ENCODE measurements around the gene ABCA12.

The ABCA12 gene

GRCh38 chr2:215144106-215144875 is 5.9 kb upstream of the ABCA12 start:
- Histone ChIP-seq H3K27me3 (ENCODE audit: low read depth) (no peaks in the 10 kb centered on the region), H3K4me3 (no peak overlapping the region), H3K9me3 (no peaks in the 10 kb centered on the region), H3K36me3 (replicated peaks) (no peaks in the 10 kb centered on the region), H3K4me1 (no peaks in the 10 kb centered on the region)
- DNase-seq (ENCODE audit: low spot score in 2 of 2): no peak
- in situ Hi-C loops (cut with MboI; ENCODE audit: low sequenced_read_pairs): no loop called here

- no peak for DNase-seq (ENCODE audit: low spot score in 2 of 2)
- in situ Hi-C loops (cut with MboI; ENCODE audit: low sequenced_read_pairs): no loop called here
These were observed 5.0 kb upstream of the ABCA12 start for GRCh38 chr2:215143458-215143857.

GRCh38 chr2:215141706-215142105 is 3.3 kb upstream of the ABCA12 start:
- H3K36me3 ChIP-seq (replicated peaks): no peaks in the 10 kb centered on the region

More at GRCh38 chr2:215143458-215143857, 5.0 kb upstream of the ABCA12 start:
- H3K4me1 ChIP-seq: no peaks in the 10 kb centered on the region
- no peaks in the 10 kb centered on the region for H3K9me3 ChIP-seq
- no peaks in the 10 kb centered on the region for H3K36me3 ChIP-seq (replicated peaks)
- H3K4me3 ChIP-seq: no peak overlapping the region
- H3K27me3 ChIP-seq (ENCODE audit: low read depth): no peaks in the 10 kb centered on the region

GRCh38 chr2:215140166-215140707 is 1.8 kb upstream of the ABCA12 start:
- no peak overlapping the region for H3K4me3 ChIP-seq
- in situ Hi-C loops (cut with MboI; ENCODE audit: low sequenced_read_pairs): no loop called here
- H3K27me3 ChIP-seq (ENCODE audit: low read depth): no peaks in the 10 kb centered on the region
- no peaks in the 10 kb centered on the region for H3K9me3 ChIP-seq
- H3K36me3 ChIP-seq (replicated peaks): no peaks in the 10 kb centered on the region
- no peak for DNase-seq (ENCODE audit: low spot score in 2 of 2)
- no peaks in the 10 kb centered on the region for H3K4me1 ChIP-seq

More at GRCh38 chr2:215141706-215142105, 3.3 kb upstream of the ABCA12 start:
- in situ Hi-C loops (cut with MboI; ENCODE audit: low sequenced_read_pairs): no loop called here
- H3K4me1 ChIP-seq: no peaks in the 10 kb centered on the region
- no peak overlapping the region for H3K4me3 ChIP-seq
- DNase-seq (ENCODE audit: low spot score in 2 of 2): no peak
- no peaks in the 10 kb centered on the region for H3K27me3 ChIP-seq (ENCODE audit: low read depth)
- H3K9me3 ChIP-seq: no peaks in the 10 kb centered on the region

GRCh38 chr2:215137741-215138340 is 585 bp downstream of the ABCA12 start:
- H3K4me3 ChIP-seq: no peak overlapping the region
- in situ Hi-C loops (cut with MboI; ENCODE audit: low sequenced_read_pairs): no loop called here
- no peaks in the 10 kb centered on the region for H3K36me3 ChIP-seq (replicated peaks)

GRCh38 chr2:215137329-215137686 is 1.1 kb downstream of the ABCA12 start:
- Histone ChIP-seq H3K4me1 (no peaks in the 10 kb centered on the region), H3K9me3 (no peaks in the 10 kb centered on the region), H3K4me3 (no peak overlapping the region), H3K27me3 (ENCODE audit: low read depth) (no peaks in the 10 kb centered on the region), H3K36me3 (replicated peaks) (no peaks in the 10 kb centered on the region)
- in situ Hi-C loops (cut with MboI; ENCODE audit: low sequenced_read_pairs): no loop called here
- no peak for DNase-seq (ENCODE audit: low spot score in 2 of 2)

More at GRCh38 chr2:215137741-215138340, 585 bp downstream of the ABCA12 start:
- Histone ChIP-seq H3K9me3 (no peaks in the 10 kb centered on the region), H3K4me1 (no peaks in the 10 kb centered on the region), H3K27me3 (ENCODE audit: low read depth) (no peaks in the 10 kb centered on the region)
- no peak for DNase-seq (ENCODE audit: low spot score in 2 of 2)

GRCh38 chr2:215136669-215137328 is 1.6 kb downstream of the ABCA12 start:
- H3K4me1 ChIP-seq: no peaks in the 10 kb centered on the region
- no peaks in the 10 kb centered on the region for H3K27me3 ChIP-seq (ENCODE audit: low read depth)
- DNase-seq (ENCODE audit: low spot score in 2 of 2): no peak
- no peak overlapping the region for H3K4me3 ChIP-seq
- no peaks in the 10 kb centered on the region for H3K36me3 ChIP-seq (replicated peaks)
- H3K9me3 ChIP-seq: no peaks in the 10 kb centered on the region
- in situ Hi-C loops (cut with MboI; ENCODE audit: low sequenced_read_pairs): no loop called here

- in situ Hi-C loops (cut with MboI; ENCODE audit: low sequenced_read_pairs): no loop called here
- H3K4me1 ChIP-seq: no peaks in the 10 kb centered on the region
- H3K4me3 ChIP-seq: no peak overlapping the region
- no peaks in the 10 kb centered on the region for H3K9me3 ChIP-seq
- no peak for DNase-seq (ENCODE audit: low spot score in 2 of 2)
- no peaks in the 10 kb centered on the region for H3K36me3 ChIP-seq (replicated peaks)
- H3K27me3 ChIP-seq (ENCODE audit: low read depth): no peaks in the 10 kb centered on the region
These were observed 18.0 kb downstream of the ABCA12 start for GRCh38 chr2:215120401-215120800.

- no peaks in the 10 kb centered on the region for H3K36me3 ChIP-seq (replicated peaks)
- H3K4me3 ChIP-seq: no peak overlapping the region
- no peaks in the 10 kb centered on the region for H3K27me3 ChIP-seq (ENCODE audit: low read depth)
- H3K9me3 ChIP-seq: no peaks in the 10 kb centered on the region
- no peak for DNase-seq (ENCODE audit: low spot score in 2 of 2)
- in situ Hi-C loops (cut with MboI; ENCODE audit: low sequenced_read_pairs): no loop called here
- H3K4me1 ChIP-seq: no peaks in the 10 kb centered on the region
These were observed 18.6 kb downstream of the ABCA12 start for GRCh38 chr2:215119847-215120246.

GRCh38 chr2:215110918-215111317 is 27.5 kb downstream of the ABCA12 start:
- Histone ChIP-seq H3K4me1 (no peaks in the 10 kb centered on the region), H3K9me3 (no peaks in the 10 kb centered on the region), H3K36me3 (replicated peaks) (no peaks in the 10 kb centered on the region), H3K27me3 (ENCODE audit: low read depth) (no peaks in the 10 kb centered on the region), H3K4me3 (no peak overlapping the region)
- peak; percentile 16 to 33 for DNase-seq (ENCODE audit: low spot score in 2 of 2)
- in situ Hi-C loops (cut with MboI; ENCODE audit: low sequenced_read_pairs): no loop called here

GRCh38 chr2:215107216-215108056 is 31.0 kb downstream of the ABCA12 start:
- no peaks in the 10 kb centered on the region for H3K36me3 ChIP-seq (replicated peaks)
- no peaks in the 10 kb centered on the region for H3K9me3 ChIP-seq
- no peak for DNase-seq (ENCODE audit: low spot score in 2 of 2)
- no peak overlapping the region for H3K4me3 ChIP-seq
- H3K4me1 ChIP-seq: no peaks in the 10 kb centered on the region
- in situ Hi-C loops (cut with MboI; ENCODE audit: low sequenced_read_pairs): no loop called here
- no peaks in the 10 kb centered on the region for H3K27me3 ChIP-seq (ENCODE audit: low read depth)

GRCh38 chr2:215105607-215106354 is 32.6 kb downstream of the ABCA12 start:
- H3K9me3 ChIP-seq: no peaks in the 10 kb centered on the region
- no peak overlapping the region for H3K4me3 ChIP-seq
- no peak for DNase-seq (ENCODE audit: low spot score in 2 of 2)
- no peaks in the 10 kb centered on the region for H3K27me3 ChIP-seq (ENCODE audit: low read depth)
- in situ Hi-C loops (cut with MboI; ENCODE audit: low sequenced_read_pairs): no loop called here
- H3K36me3 ChIP-seq (replicated peaks): no peaks in the 10 kb centered on the region
- no peaks in the 10 kb centered on the region for H3K4me1 ChIP-seq

- in situ Hi-C loops (cut with MboI; ENCODE audit: low sequenced_read_pairs): no loop called here
- DNase-seq (ENCODE audit: low spot score in 2 of 2): no peak
- H3K4me3 ChIP-seq: no peak overlapping the region
- H3K36me3 ChIP-seq (replicated peaks): no peaks in the 10 kb centered on the region
- no peaks in the 10 kb centered on the region for H3K27me3 ChIP-seq (ENCODE audit: low read depth)
- no peaks in the 10 kb centered on the region for H3K4me1 ChIP-seq
- H3K9me3 ChIP-seq: no peaks in the 10 kb centered on the region
These were observed 34.2 kb downstream of the ABCA12 start for GRCh38 chr2:215104226-215104625.
